ENCODE results near the gene DHRS4L2.
"Not testable (repeated sequence)": the region's sequence is repeated elsewhere in the genome, so short reads cannot be mapped to it uniquely, and the experiment has no call there.

DHRS4L2 gene

DNA sequence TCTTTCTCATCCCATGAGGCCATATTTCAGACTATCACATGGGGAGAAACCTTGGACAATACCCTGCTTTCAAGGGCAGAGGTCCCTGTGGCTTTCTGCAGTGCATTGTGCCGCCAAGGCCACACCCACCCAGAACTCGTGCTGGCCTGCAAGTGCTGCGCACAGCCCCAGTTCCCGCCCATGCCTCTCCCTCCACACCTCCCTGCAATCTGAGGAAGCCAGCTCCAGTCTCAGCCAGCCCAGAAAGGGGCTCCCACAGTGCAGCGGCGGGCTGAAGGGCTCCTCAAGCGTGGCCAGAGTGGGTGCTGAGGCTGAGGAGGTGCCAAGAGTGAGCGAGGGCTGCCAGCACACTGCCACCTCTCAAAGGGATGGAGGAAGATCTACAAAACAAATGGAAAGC, 15.6 kb upstream of the DHRS4L2 start:
- not testable (repeated sequence) for DNase-seq (ENCODE audit: low spot score)

DNA sequence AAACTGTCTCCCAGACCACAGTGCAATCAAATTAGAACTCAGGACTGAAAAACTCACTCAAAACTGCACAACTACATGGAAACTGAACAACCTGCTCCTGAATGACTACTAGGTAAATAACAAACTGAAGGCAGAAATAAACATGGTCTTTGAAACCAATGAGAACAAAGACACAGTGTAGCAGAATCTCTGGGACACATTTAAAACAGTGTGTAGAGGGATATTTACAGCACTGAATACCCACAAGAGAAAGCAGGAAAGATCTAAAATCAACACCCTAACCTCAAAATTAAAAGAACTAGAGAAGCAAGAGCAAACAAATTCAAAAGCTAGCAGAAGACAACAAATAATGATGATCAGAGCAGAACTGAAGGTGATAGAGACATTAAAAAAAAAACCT, 14.7 kb upstream of the DHRS4L2 start:
- not testable (repeated sequence) for DNase-seq (ENCODE audit: low spot score)

DNA sequence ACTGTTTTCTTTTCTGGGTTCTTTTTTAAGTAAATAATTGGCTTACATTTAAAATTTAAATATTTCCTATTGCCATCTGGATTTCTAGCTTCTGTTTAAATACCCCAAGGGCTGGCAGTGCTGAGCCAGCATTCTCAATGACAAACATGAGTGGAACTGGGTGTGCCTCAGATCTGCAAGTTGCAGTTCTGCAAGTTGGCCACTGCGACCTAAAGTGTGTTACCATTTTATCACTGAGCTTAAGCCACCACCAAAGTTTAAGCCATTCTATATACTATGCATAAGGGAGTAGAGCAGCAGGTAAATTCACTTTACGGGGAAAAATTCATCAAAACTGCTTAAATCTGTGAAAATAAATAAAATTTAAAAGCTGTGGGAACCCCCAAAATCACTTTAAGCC, 11.5 kb upstream of the DHRS4L2 start:
- not testable (repeated sequence) for DNase-seq (ENCODE audit: low spot score)

DNA sequence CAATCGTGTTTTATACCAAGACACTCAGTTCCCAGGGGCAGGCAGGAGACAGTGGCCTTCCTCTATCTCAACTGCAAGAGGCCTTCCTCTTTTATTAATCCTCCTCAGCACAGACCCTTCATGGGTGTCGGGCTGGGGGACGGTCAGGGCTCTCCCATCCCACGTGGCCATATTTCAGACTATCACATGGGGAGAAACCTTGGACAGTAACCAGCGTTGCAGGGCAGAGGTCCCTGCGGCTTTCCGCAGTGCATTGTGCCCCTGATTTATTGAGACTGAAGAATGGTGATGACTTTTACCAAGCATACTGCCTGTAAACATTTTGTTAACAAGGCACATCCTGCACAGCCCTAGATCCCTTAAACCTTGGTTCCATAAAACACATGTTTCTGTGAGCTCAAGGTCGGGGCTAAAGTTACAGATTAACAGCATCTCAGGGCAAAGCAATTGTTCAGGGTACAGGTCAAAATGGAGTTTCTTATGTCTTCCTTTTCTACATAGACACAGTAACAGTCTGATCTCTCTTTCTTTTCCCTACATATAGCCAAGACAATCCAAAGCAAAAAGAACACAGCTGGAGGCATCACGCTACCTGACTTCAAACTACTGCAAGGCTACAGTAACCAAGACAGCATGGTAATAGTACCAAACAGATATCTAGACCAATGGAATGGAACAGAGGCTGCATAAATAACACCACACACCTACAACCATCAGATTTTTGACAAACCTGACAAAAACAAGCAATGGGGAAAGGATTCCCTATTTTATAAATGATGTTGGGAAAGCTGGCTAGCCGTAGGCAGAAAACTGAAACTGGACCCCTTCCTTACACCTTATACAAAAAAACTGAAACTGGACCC, 6.5 kb upstream of the DHRS4L2 start:
- DNase-seq (ENCODE audit: low spot score): not testable (repeated sequence)

DNA sequence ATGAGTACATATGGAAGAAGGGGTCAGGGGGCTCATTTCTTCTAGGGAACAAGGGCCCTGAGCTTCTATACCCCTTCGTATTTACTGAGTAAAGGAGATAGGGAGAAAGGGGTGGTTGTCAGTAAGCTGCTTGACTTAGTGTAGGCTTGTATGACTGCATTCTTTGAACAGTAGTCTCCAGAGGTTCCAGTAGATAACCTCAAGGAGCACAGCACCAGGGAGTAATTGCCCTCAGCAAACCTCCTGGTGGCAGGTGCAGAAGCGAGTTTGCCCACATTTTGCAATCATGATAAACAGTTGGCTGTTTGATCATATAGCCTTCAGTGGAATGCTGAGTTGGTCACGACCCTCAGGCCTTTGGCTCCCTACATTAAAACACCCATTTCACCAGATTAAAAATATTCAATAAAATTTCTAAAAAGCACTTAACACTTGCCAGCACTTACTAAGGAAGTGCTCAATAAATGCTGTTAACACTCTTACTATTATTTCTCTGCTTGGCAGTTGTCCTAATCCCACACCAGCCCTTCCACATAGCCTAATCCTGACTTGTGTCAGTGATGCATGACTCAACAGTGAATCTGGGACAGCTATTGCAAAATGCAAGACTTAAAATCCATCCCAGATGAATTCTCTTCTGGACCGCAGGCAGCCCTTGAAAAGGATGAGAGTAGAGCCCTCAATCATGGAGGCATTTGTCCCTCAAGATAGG, 3.7 kb upstream of the DHRS4L2 start:
- DNase-seq (ENCODE audit: low spot score): no peak

DNA sequence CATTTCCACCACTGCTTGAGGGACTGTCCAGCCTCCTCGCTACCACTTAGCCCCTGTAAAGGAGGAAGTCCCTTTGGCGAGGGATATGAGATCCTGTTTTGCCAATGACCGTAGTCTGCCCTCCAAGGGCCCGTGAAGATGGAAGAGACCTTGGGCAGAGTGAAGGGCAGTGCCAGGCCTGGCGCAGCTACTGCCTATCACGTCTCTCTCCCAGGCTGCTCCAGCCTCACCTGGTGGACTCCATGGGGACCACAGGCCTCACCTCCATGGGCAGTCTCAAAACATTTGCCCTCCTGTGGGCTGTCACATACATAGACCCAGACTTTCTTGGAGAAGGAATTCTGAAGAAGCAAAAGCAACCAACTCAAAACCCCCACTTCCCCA, 514 bp upstream of the DHRS4L2 start:
- not testable (repeated sequence) for DNase-seq (ENCODE audit: low spot score)

DNA sequence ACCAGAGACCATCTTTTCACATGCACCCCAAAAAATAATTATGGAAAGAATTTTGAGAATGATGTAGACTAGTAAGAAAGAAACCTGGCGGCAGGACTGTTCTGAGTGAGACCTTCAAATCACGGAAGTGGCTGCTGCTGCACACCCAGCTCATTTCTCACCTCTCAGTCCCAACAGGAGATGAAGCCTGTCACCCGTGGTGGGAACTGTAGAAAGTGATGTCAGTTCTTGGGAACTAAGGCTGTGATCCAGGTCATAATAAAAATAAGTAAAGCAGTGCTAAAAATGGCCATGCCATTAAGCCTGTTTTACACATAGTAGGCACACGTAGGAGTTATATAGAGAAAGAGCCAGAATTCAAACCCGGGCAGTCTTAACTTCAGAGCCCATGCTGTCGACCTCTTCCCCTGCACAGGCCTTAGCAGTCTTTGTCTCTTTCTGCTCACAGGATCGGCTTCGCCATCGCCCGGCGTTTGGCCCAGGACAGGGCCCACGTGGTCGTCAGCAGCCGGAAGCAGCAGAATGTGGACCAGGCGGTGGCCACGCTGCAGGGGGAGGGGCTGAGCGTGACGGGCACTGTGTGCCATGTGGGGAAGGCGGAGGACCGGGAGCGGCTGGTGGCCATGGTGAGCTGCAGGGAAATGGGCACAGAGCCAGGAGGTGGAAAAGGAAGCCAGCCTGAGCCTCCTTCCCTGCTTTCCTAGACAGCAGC, 1.2 kb downstream of the DHRS4L2 start:
- not testable (repeated sequence) for DNase-seq (ENCODE audit: low spot score)

DNA sequence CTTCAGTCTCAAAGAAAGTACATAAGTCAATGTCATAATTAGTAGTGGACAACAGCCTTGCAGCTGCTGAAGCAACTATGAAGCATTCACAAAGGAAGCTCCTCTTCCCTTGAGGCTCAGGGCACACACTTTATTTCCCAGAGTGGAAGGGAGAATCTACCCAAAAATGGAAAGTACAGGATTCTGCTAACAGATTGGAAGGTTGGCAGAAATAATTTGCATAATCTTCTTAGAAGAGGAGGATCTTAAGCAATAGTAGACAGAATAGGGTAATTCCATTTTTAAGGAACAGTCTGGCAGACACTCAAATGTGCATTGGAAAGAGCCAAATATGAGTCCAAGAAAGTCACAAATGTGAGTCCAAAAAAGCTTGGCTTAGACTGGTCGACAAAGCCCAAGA, 2.2 kb downstream of the DHRS4L2 start:
- not testable (repeated sequence) for DNase-seq (ENCODE audit: low spot score)

DNA sequence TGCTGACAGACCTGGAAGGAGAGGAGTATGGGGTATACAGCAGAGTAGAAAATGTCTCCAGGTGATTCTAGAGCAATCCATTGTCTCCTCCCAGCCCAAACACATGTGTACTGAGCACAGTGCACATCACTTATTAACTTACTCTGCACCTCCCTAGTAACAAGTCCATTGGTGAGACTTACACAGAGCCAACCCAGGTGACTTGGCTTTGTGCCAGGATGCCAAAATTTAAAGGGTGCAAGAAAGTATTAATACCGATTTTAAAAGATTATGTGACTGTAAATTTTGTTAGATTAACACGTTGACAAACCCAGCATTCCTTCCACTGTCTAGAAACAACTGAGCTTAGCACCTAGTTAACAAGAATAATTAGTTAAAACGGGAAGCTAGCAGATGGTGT, 4.3 kb downstream of the DHRS4L2 start:
- DNase-seq (ENCODE audit: low spot score): not testable (repeated sequence)

DNA sequence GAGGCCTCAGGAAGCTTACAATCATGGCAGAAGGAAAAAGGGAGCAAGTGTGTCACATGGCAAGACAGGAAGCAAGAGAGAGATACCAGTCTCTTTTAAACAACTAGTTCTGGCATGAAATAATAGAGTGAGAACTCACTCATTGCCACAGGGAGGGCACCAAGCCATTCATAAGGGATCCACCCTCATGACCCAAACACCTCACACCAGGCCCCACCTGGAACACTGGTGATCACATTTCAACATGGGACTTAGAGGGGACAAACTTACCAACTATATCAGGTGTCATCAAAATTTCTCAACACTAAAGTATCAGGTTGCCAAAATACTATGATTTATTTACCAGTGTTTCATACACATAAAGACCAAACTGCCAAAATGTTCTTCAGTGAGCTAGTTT, 7.3 kb downstream of the DHRS4L2 start:
- not testable (repeated sequence) for DNase-seq (ENCODE audit: low spot score)

DNA sequence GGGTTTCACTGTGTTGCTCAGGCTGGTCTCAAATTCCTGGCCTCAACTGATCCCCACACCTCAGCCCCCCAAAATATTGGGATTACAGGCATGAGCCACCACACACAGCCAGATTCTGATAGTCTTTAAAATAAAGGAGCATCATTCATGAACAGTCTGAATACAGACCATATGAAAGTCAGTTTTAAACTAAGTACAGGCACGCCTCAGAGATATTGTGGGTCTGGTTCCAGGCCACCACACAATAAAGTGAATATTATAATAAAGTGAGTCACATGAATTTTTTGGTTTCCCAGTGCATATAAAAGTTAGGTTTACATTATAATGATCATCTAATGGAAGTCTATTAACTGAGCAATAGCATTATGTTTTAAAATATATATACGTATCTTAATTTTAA, 8.1 kb downstream of the DHRS4L2 start:
- not testable (repeated sequence) for DNase-seq (ENCODE audit: low spot score)

DNA sequence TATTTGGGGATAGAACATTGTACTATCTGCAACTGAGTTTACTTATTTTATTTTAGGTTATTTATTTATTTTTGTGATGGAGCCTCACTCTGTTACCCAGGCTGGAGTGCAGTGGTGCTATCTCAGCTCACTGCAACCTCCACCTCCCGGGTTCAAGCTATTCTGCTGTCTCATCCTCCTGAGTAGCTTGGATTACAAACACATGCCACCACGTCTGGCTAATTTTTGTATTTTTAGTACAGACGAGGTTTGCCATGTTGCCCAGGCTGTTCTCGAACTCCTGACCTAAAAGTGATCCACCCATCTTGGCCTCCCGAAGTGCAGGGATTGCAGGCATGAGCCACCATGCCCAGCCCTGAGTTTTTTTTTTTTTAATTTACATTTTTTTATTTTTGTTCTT, 10.9 kb downstream of the DHRS4L2 start:
- DNase-seq (ENCODE audit: low spot score): not testable (repeated sequence)

DNA sequence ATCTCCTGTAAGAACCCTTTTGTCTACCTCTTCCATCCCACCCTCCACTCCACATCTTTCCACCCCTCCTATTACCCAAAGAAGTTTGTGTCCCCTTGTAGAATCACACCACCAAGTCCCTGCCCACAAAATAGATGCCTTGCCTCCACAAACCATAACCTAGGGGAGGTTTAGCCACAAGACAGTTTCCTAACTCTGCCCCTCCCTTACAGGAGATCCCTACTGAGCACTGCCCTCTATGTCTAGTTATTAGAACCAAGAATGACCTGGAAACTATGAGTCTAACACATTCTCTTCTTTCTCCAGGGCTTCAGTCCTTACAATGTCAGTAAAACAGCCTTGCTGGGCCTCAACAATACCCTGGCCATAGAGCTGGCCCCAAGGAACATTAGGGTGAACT, 12.3 kb downstream of the DHRS4L2 start:
- not testable (repeated sequence) for DNase-seq (ENCODE audit: low spot score)

DNA sequence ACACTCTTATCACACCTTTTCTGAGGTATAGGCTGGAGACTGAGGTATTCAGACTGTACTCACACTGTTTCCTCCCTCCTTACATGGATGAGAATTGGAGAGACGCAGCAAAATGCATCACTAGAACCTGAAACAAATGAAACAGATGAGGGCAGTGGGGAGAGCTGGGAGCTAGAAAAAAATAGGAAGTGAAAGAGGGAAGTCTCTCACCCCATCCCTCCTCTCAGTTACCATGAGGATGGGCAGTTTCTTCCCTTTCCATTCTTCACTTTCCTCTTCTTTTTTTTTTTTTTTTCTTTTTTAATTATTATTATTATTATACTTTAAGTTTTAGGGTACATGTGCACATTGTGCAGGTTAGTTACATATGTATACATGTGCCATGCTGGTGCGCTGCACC, 12.9 kb downstream of the DHRS4L2 start:
- DNase-seq (ENCODE audit: low spot score): not testable (repeated sequence)

DNA sequence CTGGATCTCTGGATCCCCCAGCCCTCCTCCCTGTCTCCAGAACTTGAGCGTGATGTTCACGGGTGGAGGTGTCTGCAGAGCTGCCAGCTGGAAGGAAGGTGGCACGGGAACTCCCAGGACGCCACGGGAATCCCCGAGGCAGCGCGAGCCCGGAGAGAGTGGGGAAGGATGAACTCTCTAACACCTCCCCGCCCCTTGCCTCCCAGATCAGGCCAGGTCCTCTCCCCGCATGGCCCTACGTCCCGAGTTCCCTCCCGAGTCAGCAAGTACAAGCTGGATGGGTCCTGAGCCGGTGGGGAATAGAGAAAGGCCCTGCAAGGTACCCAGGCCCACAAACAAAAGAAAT, 17.7 kb downstream of the DHRS4L2 start:
- not testable (repeated sequence) for DNase-seq (ENCODE audit: low spot score)

DNA sequence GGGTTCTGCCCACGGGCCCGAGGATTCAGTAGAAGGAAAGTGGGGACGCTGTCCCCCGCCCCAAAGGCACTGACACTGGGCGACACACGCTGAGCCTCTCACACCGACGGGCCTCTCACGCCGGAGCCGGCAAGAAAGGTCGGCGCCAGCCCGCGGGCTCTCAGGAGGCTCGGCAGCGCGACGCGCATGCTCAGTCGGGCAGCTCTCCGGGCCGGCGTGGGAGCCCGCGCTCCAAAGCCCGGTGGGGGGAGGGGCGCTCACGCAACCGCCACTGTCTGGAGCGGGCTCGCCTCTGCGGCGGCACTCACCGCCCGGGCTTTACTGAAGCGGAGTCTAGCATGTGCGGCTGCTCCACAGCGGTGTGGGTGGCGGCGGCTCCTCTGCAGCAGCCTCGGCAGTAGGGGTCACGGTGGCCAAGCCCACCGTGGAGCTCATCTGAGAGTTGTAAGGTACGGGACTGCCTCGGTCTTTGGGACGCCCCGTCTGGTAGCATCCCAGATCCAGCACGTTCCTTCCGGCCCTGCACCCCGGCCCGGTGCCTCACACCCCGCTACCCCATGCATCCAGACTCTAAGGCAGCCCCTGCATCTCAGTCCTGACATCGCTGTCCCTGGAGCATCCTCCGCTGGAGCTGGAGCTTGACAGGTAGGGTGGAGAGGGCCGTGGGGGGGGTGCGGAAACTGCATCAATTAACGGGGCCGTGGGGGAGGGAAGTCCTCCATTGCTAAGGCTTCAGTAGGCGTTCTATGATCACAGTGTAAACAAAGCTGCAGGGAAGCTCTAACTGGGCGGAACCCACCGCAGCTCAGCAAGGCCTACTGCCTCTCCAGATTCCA, 18.3 kb downstream of the DHRS4L2 start:
- DNase-seq (ENCODE audit: low spot score): not testable (repeated sequence)

DNA sequence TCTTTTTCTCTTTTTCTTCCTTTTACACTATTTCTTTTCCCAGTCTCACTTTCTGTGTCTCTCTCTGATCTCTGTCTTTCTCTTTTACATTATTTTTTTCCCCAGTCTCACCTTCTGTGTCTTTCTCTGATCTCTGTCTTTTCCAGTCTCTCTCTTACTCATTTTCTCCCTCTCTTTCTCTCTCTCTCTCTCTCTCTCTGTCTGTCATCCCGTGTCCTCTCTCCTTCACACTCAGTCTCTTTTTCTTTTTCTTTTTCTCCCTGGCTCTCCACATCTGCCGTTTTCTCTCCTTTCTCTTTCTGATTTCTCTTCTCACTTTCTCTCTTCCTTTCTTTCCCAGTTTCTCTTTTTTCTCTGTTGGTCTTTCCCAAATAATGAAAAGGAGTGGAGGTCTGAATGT, 22.3 kb downstream of the DHRS4L2 start:
- no peak for DNase-seq (ENCODE audit: low spot score)

DNA sequence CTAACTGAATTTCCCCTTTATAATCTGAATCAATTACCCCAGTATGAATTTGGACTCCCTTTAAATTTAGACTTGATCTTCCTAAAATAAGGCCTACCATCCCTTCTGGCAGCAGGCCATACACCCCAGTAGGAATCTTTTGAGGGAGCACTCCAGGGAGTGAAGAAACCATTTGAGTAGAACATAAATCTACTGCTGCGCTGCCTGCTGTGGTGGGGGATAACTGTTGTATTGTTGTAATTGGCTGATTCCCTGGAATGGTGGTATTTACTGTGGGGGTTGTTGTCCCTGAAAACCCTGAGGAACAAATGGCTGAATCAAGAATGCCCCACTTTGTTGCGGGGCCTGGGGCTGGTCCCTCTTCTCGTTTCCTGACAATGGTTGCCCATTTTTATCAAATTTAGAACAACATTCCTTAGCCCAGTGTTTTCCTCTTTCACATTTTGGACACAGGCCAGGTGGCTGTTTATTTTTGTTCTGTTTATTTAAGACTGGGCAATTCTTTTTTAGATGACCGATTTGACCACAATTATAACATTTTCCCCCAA, 24.1 kb downstream of the DHRS4L2 start:
- not testable (repeated sequence) for DNase-seq (ENCODE audit: low spot score)

DNA sequence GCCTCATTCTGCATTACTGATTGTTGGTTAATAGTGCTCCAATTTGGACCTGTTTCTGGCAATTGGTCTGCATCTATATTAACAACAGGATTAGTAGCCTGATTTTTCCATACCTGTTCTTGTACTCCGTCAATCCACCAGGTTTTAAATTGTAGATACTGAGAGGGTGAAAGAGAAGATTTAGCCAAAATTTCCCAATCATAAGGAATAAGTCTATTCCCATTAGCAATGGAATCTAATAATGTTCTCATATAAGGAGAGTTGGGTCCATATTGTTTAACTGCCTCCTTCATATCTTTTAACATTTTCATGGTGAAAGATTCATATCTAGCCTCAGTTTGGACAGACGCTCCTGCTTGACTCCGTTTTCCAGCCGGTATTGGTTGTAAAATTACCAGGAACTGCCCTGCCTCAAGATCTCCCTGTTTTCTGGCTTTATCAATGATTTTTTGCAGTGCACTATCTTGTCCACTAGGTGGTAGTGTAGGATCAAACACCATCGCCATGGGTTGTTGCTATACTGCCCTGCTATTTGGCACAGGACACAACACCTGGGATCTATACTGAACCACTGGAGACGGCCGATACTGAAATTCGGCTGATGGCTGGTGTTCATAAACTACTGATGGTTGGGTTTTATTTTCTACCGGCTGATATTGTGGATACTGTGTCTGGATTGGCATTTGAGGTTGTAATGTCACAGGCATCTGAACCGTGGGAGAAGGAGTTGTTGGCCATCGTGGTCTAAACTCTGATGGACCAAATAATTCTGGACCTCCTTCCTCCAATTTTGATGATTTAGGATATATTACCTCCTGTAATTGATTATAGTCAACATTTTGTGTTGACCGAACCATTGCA, 25.2 kb downstream of the DHRS4L2 start:
- DNase-seq (ENCODE audit: low spot score): peak; percentile 76

DNA sequence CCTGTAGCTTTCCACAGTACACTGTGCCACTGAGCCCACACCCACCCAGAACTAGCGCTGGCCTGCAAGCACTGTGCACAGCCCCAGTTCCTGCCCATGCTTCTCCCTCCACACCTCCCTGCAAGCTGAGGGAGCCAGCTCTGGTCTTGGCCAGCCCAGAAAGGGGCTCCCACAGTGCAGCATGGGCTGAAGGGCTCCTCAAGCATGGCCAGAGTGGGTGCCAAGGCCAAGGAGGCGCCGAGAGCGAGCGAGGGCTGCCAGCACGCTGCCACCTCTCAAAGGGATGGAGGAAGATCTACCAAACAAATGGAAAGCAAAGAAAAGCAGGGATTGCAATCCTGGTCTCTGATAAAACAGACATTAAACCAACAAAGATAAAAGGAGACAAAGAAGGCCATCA, 27.0 kb downstream of the DHRS4L2 start:
- not testable (repeated sequence) for DNase-seq (ENCODE audit: low spot score)

DNA sequence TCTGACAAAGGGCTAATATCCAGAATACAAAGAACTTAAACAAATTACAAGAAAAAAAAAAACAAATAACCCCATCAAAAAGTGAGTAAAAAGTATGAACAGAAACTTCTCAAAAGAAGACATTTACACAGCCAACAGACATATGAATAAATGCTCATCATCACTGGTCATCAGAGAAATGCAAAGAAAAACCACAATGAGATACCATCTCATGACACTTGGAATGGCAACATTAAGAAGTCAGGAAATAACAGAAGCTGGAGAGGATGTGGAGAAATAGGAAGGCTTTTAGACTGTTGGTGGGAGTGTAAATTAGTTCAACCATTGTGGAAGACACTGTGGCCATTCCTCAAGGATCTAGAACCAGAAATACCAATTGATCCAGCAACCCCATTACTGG, 30.2 kb downstream of the DHRS4L2 start:
- not testable (repeated sequence) for DNase-seq (ENCODE audit: low spot score)
